Skeletal muscle cell (primary cell): ENCODE measurements around the gene BID.

Experiments used
- DNase-seq: peaks from one replicate; pipeline ENCODE4 v3.0.0-alpha.2; 2010; ENCODE audit warnings: low read depth
- H3K4me3 ChIP-seq: 2 replicates; pipeline ENCODE4 v1.5.1; 2011; ENCODE audit warnings: low read depth, mild to moderate bottlenecking, control low read depth, low read length, moderate library complexity

Gene BID

GRCh38 chr22:17746916-17747315 lies 27.4 kb downstream of the BID start:
- DNase-seq: no peak
- no peak overlapping the region for H3K4me3 ChIP-seq

GRCh38 chr22:17744430-17744829 lies 29.8 kb downstream of the BID start:
- H3K4me3 ChIP-seq: no peak overlapping the region
- DNase-seq: no peak

- no peak overlapping the region for H3K4me3 ChIP-seq
- DNase-seq: no peak
These were observed 30.4 kb downstream of the BID start for GRCh38 chr22:17743661-17744411.

GRCh38 chr22:17742527-17742902 lies 31.8 kb downstream of the BID start:
- DNase-seq: no peak
- H3K4me3 ChIP-seq: no peak overlapping the region

- H3K4me3 ChIP-seq: no peak overlapping the region
These were observed 32.3 kb downstream of the BID start for GRCh38 chr22:17741866-17742526.

GRCh38 chr22:17739196-17739975 lies 34.9 kb downstream of the BID start:
- DNase-seq: no peak
- H3K4me3 ChIP-seq: no peak overlapping the region

More at GRCh38 chr22:17741866-17742526, 32.3 kb downstream of the BID start:
- DNase-seq: no peak

- no peak for DNase-seq
- no peak overlapping the region for H3K4me3 ChIP-seq
These were observed 35.7 kb downstream of the BID start for GRCh38 chr22:17738386-17739128.

GRCh38 chr22:17734187-17734586 lies 40.1 kb downstream of the BID start:
- no peak for DNase-seq
- H3K4me3 ChIP-seq: no peak overlapping the region

GRCh38 chr22:17733466-17733865 lies 40.8 kb downstream of the BID start:
- no peak overlapping the region for H3K4me3 ChIP-seq
- no peak for DNase-seq

- DNase-seq: no peak
- no peak overlapping the region for H3K4me3 ChIP-seq
These were observed 41.9 kb downstream of the BID start for GRCh38 chr22:17732251-17732854.

- no peak for DNase-seq
These were observed 44.7 kb downstream of the BID start for GRCh38 chr22:17729561-17729960.

GRCh38 chr22:17728786-17729185 lies 45.5 kb downstream of the BID start:
- no peak overlapping the region for H3K4me3 ChIP-seq
- no peak for DNase-seq

More at GRCh38 chr22:17729561-17729960, 44.7 kb downstream of the BID start:
- H3K4me3 ChIP-seq: no peak overlapping the region

GRCh38 chr22:17726928-17727897 lies 47.1 kb downstream of the BID start:
- no peak for DNase-seq

GRCh38 chr22:17726006-17726927 lies 48.0 kb downstream of the BID start:
- no peak overlapping the region for H3K4me3 ChIP-seq
- no peak for DNase-seq

More at GRCh38 chr22:17726928-17727897, 47.1 kb downstream of the BID start:
- no peak overlapping the region for H3K4me3 ChIP-seq

- no peak overlapping the region for H3K4me3 ChIP-seq
- DNase-seq: no peak
These were observed 48.8 kb downstream of the BID start for GRCh38 chr22:17725500-17725796.

- H3K4me3 ChIP-seq: no peak overlapping the region
- no peak for DNase-seq
These were observed 49.4 kb downstream of the BID start for GRCh38 chr22:17724678-17725499.

- H3K4me3 ChIP-seq: no peak overlapping the region
- DNase-seq: no peak
These were observed 50.0 kb downstream of the BID start for GRCh38 chr22:17724241-17724640.
